Chondrocyte (in vitro differentiated cells): Measurements from ENCODE around the gene ZDHHC4. TPM values are rescaled to one million over a fixed set of nuclear protein-coding genes. Genes with fewer than 3 reads are reported as not detected.
"Not testable (repeated sequence)": the region's sequence is repeated elsewhere in the genome, so short reads cannot be mapped to it uniquely, and the experiment has no call there.

Experiments
- DNase-seq: peaks from one replicate; pipeline ENCODE4 v3.0.0; 2021; ENCODE audit warnings: mixed read lengths, low spot score
- H3K27ac Mint-ChIP-seq: one replicate; pipeline ENCODE4 v1.8.0; 2021; ENCODE audit warnings: mild to moderate bottlenecking, moderate library complexity, mixed read lengths; ENCODE audit not compliant: unreplicated experiment
- H3K27me3 Mint-ChIP-seq: 2 replicates; pipeline ENCODE4 v1.8.0; 2021; ENCODE audit warnings: low read depth, mixed read lengths
- H3K36me3 Mint-ChIP-seq: 2 replicates; pipeline ENCODE4 v1.8.0; 2021; ENCODE audit warnings: low read depth, mixed read lengths
- H3K4me1 Mint-ChIP-seq: 2 replicates; pipeline ENCODE4 v1.8.0; 2021; ENCODE audit warnings: low read depth, mild to moderate bottlenecking, mixed read lengths
- H3K4me3 Mint-ChIP-seq: one replicate; pipeline ENCODE4 v1.8.0; 2021; ENCODE audit warnings: mild to moderate bottlenecking, moderate library complexity, mixed read lengths; ENCODE audit not compliant: unreplicated experiment
- H3K9me3 Mint-ChIP-seq: 2 replicates; pipeline ENCODE4 v1.8.0; 2021; ENCODE audit warnings: low read depth, mixed read lengths
- CTCF ChIP-seq: fragments of 200-600 bp; sonication (generic); IDR thresholded peaks from 2 replicates; pipeline ENCODE4 v1.5.0; 2021; ENCODE audit warnings: antibody characterized with exemption, mild to moderate bottlenecking, moderate library complexity
- total RNA-seq: library from RNA; stranded (reverse); gene quantifications from 3 replicates; pipeline ENCODE4 v1.2.1, GENCODE V29; 2021

The ZDHHC4 gene
- total RNA-seq, 1 donor from 2014 or later = 50.6 TPM

GRCh38 chr7:6576024-6576866, 1.0 kb upstream of the ZDHHC4 start:
- peak overlapping the region; percentile 60 for H3K4me3 Mint-ChIP-seq
- H3K27ac Mint-ChIP-seq = no peak overlapping the region
- no peaks in the 10 kb centered on the region for H3K27me3 Mint-ChIP-seq
- H3K36me3 Mint-ChIP-seq = peaks cover 6% of the 10 kb centered on the region
- DNase-seq = no peak
- no peak for TF ChIP-seq CTCF
- peaks cover 16% of the 10 kb centered on the region for H3K4me1 Mint-ChIP-seq
- no peaks in the 10 kb centered on the region for H3K9me3 Mint-ChIP-seq

- H3K36me3 Mint-ChIP-seq = peaks cover 12% of the 10 kb centered on the region
- H3K4me1 Mint-ChIP-seq = peaks cover 16% of the 10 kb centered on the region
- H3K9me3 Mint-ChIP-seq, DNase-seq, H3K27me3 Mint-ChIP-seq, H3K27ac Mint-ChIP-seq: not testable (repeated sequence)
- TF ChIP-seq CTCF = peak; percentile 4
- peak overlapping the region; percentile 83 for H3K4me3 Mint-ChIP-seq
Measured at GRCh38 chr7:6576867-6577368, 336 bp upstream of the ZDHHC4 start.

GRCh38 chr7:6578114-6579084, 1.1 kb downstream of the ZDHHC4 start:
- peaks cover 16% of the 10 kb centered on the region for H3K4me1 Mint-ChIP-seq
- no peak for DNase-seq
- H3K27ac Mint-ChIP-seq = peak overlapping the region; percentile 18
- H3K4me3 Mint-ChIP-seq = peak overlapping the region; percentile 83
- peaks cover 17% of the 10 kb centered on the region for H3K36me3 Mint-ChIP-seq
- no peaks in the 10 kb centered on the region for H3K9me3 Mint-ChIP-seq
- TF ChIP-seq CTCF = no peak
- H3K27me3 Mint-ChIP-seq = no peaks in the 10 kb centered on the region

- Mint-ChIP-seq H3K4me3 (no peak overlapping the region), H3K36me3 (peaks cover 19% of the 10 kb centered on the region), H3K27ac (no peak overlapping the region), H3K9me3 (no peaks in the 10 kb centered on the region), H3K4me1 (peaks cover 16% of the 10 kb centered on the region), H3K27me3 (no peaks in the 10 kb centered on the region)
- TF ChIP-seq CTCF = peak; percentile 36
- DNase-seq = no peak
Measured at GRCh38 chr7:6579446-6579845, 2.2 kb downstream of the ZDHHC4 start.

- not testable (repeated sequence) for H3K4me3 Mint-ChIP-seq, H3K27me3 Mint-ChIP-seq, DNase-seq, H3K9me3 Mint-ChIP-seq, H3K4me1 Mint-ChIP-seq
- Mint-ChIP-seq H3K36me3 (peaks cover 34% of the 10 kb centered on the region), H3K27ac (peak overlapping the region; percentile 36)
Measured at GRCh38 chr7:6585746-6586432, 8.6 kb downstream of the ZDHHC4 start.
